Caki2 (cell line): ENCODE measurements around the gene BLNK. TPM values are rescaled to one million over a fixed set of nuclear protein-coding genes. Genes with fewer than 3 reads are reported as not detected.

Experiments
- DNase-seq: peaks from one replicate; pipeline ENCODE4 v3.0.0-alpha.2; 2015; ENCODE audit warnings: low read depth
- in situ Hi-C: cut with HindIII; loops from 2 replicates; pipeline ENCODE4 v1.10.0; 2016; ENCODE audit warnings: low sequenced_read_pairs, low pct_unique_long_range_greater_than_20kb, mixed read lengths
- total RNA-seq: library from RNA; depleted of rRNA; stranded (reverse); fragments of >200 nt; shearing (Covaris generic); gene quantifications from 2 replicates; pipeline ENCODE4 v1.2.3, GENCODE V29; 2014; ENCODE audit warnings: low replicate concordance

BLNK gene
- total RNA-seq, 1 experiment from 2014 or later: not detected

DNA sequence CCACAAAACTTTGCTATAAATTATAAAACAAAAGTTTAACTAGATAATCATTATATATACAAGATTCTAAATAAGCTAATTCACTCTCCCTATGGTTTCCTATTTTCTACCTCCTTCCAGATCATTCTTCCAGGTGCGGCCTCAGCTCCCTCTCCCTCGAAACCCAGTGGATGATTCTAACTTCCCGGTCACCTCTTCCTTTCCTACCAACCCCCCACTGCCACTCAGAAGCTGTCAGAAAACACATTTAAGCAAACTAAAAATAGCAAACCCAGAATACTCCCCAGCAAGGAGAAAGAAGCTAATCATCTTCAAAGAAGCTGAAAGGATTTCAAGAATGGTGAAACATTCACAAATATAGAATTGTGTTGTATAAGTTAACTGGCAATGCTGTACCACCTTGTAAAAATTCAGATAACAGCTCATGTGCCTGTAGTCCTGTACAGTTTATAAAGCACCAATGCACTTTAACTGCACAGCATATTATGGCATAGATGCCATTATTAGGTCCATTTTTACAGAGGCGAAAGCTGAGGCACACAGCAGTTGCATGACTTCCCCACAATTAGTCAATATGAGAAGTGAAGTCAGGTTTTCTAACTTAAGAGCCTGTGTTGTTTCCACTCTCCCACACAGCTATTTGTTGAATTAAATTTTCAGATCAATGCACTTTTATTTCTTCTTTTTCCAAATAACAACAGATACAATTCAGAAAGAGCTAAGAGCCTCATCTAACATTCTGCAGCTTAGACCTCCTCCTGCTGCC, 19.2 kb upstream of the BLNK start:
- in situ Hi-C loops: no loop called here

DNA sequence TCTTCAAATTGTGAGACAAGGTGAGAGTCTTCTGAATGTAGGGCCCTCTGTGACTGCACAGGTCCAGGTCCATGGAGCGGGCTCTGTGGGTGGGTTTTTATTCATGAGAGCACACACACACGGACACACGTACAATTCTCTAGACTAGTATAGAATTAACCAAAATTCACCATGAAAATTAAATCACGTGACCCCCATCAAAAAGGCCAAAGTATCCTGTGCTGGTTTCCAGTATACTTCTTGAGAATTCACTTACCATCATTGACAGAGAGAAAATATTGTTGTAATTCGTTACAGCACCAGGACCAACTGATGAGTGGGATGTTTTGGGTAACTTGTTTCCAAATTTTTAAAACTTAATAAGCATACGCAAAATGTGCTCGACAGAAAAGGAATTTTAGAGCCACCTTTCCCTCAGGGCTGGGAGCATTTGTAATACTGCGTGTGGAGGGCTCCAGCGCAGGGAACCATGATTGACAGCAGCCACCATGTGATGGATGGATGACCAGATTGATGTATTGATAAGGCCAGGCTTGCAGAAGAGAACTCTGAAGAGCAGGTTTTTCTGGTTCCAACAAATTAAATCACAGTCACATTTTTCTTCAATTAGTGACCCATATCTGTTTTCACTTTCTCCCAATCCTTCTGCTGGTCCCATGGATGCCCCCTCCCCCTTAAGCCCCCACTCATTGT, 18.0 kb upstream of the BLNK start:
- in situ Hi-C loops: no loop called here
- no peak for DNase-seq

More for the DNA sequence above, 19.2 kb upstream of the BLNK start:
- no peak for DNase-seq

DNA sequence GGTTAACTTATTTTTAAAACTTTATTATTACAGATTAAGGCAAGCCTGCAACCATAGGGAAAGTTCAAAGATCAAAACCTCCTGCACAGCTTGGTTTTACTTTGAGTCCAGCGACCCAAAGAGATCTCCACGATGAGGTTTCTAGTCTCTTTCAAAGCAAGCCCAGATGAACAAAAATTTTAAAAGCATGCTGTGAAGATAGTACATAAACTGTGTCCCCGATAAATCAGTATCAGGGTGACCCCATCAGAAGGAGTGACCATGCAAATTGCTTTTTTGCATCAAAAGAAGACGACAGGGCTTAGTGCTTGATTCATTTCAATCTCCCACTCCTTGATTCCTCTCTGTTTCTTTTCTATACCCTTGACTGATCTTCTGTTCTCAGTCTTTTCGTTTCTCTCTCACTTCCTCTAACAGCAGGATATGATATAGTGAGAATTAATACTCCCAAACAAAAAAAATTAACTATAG, 16.8 kb upstream of the BLNK start:
- no peak for DNase-seq
- in situ Hi-C loops: no loop called here

DNA sequence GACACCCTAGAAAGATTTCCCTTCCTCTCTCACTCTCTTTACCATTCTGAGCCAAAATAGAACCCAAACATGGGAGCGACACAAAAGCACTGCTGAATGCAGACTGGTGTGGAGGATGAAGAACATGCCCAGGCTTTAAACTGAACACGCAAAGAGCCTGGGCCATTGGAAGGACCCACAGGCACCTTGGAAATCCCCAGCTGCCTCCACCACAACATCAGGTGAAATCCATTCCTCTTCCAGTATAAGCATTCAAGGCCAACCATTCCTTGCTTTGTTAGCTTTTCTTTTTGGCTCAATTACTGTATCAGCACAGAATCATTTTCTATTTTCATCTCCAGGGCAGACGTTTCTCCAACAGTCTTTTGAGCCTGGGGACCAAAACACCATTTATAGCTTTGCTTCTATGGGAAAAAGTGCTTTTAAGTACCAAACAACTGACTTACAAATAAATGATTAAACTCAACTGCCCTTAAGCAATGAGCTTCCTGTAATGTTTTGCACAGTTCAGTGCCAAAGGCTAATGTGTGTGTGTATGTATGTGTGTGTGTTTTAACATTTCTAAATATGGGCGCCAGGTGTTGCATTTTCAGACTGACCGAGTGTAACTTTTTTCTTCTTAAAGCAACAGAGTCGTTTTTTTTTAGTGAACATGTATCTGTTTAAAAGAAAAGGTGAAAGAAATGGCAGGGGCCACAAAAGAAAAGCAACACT, 16.2 kb upstream of the BLNK start:
- DNase-seq: peak; percentile 88
- in situ Hi-C loops: no loop called here

DNA sequence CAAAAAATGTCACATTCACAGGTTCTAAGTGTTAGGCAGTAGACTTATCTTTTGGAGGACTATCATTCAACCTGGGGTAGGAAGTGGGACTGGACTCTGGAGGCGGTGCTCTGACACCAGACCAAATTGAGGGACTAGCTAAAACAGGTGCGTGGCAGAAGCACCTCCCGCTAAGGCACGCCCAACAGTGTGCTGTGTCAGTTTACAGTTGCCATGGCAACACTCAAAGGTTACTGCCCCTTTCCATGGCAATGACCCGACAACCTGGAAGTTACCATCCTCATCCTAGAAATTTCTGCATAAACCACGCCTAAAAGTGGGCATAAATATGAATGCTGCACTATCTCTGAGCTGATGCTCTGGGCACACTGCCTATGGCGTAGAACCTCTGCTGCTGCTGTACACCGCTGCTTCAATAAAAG, 14.0 kb upstream of the BLNK start:
- no peak for DNase-seq
- in situ Hi-C loops: no loop called here

DNA sequence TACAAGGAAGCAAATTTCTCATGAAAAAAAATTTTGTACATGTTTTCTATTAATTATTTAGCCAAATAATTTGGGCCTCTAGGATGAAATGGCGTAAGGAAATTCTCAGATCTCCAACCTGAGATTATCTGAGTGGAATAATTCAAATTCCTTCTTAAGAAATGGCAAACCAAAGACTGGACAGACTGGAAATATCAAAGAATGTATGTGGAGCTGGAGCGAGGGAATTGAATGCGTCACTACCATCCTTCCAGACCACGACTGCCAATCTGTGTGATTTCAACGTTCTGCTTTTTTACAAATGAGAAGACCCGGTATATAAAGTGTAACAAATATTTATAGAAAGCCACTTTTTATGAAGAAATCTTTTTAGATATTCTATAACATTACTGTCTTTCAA, 12.4 kb upstream of the BLNK start:
- no peak for DNase-seq
- in situ Hi-C loops: no loop called here

DNA sequence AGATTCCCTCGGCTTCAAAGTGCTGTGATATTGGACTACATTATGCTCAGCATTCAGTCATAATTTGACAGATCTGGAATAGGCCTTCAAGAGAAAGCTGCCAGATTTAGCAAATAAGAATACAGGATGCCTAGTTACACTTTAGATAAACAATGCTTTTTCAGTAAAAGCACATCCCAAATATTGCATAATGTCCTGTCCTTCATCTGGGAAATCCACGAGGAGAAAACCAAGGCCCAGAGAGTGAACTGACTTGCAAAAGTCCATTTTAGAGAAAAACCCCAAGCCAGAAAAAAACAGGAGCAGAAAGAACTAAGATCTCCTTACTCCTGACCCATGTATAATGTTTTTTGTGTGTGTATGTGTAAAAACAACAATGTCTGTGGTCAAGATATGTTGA, 12.0 kb upstream of the BLNK start:
- in situ Hi-C loops: no loop called here
- DNase-seq: no peak

DNA sequence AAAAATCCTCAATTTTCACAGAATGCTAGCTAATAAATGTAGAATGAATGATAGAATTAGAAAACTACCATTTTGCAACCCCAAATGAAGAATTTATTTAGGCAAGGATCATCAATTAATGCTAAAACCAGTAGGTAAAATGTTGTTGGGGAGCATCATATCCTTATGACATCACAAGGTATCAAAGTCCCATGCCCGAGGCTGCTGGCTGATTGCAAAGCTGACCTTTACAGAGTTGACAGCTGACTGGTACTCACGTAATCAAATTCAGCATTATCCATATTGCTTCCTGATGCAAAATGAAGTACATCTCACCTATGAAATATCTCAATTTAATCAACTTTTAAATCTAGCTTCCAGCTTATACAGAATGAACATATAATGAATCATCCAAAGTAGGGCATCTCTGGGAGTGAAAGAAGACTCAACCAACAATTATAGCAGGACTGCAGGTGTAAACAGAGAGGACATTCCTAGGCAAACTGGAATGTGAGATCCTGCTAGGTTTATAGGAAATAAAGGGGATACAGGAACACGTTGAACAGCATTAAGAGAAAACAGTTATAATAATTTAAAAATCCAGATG, 10.2 kb upstream of the BLNK start:
- no peak for DNase-seq
- in situ Hi-C loops: no loop called here

DNA sequence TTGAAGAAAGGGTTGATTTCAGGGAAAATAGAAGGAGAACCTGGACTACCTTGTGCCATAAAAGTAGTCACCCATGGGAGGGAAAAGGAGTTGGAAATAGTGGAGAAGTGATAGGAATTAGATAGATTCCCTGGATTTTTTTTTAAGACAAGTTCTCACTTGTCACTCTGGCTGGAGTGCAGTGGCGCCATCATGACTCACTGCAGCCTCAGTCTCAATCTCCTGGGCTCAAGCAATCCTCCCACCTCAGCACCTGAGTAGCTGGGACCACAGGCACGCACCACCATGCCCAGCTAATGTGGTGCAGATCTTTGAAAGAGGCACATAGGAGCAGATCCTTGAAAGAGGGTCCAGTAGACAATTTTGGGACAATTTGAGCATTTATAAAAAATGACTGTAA, 9.5 kb upstream of the BLNK start:
- DNase-seq: no peak
- in situ Hi-C loops: no loop called here

DNA sequence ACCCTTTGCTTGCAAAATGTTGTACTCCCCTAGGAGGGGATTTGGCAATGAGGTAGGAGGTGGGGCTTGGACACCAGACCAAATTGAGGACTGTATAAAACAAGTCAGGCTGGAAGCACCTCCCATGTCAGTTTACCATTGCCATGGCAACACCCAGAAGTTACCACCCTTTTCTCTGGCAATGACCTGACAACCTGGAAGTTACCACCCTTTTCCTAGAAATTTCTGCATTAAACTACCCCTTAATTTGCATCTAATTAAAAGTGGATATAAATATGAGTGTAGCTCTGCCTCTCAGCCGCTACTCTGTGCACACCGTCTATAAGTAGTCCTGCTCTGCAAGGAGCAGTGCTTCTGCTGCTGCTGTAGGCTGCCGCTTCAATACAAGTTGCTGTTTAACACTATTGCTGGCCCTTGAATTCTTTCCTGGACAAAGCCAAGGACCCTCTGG, 7.8 kb upstream of the BLNK start:
- in situ Hi-C loops: no loop called here
- DNase-seq: no peak

DNA sequence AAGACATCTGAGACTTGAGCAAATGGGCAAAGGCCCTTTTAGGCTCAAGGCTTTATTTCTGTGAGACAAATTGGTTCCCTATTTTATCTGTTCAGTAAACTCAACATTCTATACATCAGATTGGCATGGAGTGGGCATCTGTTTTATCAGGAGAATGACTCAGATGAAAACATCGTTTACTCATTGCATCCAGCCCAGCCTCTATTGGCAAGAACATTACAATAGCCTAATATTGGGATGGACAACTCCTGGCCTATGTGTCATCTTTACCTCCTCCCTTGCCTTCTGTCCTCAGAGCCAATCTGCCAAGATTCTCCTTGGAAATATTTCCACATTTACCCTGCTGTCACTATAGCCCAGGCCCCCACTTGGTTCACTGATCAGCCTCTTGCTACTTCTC, 5.5 kb upstream of the BLNK start:
- no peak for DNase-seq
- in situ Hi-C loops: no loop called here

DNA sequence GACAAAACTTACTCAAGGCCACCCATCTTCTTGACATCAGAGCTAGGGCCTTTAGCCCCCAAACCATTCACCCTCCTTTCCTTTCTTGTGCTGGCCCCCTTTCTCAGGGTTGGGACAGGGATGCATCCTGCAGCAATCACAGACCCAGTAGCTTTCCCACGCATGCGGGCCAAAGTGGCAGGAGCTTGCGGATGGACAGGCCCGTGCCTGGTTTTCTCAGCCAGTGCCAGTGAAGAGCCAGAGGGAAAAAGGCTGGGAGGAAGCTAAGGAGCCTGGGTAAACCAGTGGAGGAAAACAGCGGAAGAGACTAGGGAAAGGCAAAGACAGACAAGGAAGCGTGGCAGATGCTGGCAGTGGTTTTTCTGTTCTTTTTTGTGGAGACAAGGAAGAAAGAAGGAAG, 5.1 kb upstream of the BLNK start:
- in situ Hi-C loops: no loop called here
- DNase-seq: no peak

DNA sequence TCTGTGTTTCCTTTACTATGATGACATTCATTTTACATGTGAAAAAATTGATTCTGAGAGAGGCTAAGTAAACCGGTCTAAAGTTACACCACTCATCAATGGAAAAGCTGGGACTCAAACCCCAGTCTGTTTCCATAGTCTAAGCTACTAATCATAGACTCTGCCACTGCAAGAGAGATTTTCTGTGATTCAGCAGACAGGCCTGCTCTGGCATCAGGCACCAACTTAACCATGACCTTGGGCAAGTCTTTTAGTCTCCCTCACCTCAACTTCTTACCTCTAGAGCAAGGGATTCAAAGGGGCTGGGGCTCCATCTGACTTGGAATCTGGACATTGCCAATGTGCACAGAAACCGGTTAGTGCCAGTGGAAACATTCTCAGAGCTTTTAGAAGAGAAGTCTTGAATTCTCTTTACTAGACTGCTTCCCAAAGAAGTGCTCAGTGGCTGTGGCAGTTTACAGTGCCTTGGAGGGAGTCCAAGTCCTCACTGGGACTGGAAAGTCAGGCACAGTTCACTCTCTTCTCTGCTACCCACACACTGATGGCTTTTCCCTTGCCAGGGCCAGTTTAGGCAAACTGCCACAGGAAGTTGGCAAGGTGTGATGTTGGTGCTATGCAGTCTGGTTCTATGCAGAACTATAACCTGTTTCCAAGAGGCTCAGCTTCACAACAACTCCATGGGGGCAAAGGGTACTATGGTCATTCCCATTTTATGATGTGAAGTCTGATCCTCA, 4.5 kb upstream of the BLNK start:
- in situ Hi-C loops: no loop called here
- no peak for DNase-seq

DNA sequence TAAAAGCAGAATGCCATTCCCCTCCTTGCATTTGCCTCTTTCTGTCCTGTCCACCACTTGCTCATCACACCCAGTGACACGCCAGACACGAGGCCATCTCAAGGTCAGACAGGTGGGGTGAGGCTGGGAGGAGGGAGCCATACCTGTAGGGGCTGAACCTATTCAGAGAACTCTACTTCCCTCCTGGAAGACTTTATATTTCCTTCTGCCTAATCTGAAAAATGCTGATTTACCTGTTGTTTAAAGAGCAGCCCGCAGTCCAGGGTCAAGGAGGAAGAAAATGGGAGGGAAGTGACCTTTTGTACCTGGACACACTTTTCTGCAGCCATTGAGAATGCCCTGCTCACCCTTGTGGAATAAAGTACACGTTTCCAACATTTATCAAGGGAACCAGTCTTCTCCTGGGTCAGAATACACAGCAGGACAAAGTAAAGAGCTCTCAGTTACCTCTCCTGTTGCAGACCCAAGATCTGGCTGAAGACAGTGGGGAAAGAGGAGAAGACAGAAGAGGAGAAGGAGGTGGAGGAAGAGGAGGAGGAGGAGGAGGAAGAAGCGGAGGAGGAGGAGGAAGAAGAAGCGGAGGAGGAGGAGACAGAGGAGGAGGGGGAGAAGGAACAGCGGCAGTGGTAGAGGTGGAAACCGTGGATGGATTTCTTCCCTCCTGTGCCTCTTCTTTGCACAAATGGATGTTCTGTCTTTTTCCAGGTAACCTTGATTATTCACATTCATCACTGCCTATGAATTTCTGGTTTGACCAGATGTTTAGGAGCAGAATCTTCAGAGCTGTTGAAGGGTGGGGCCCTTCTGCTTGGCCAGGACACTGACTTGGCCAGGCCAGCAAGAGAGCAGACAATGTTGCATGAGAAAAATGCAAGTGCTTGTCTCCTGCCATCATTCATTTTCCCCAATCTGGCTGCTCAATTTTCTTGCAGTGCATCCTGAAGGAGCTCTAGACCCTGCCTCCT, 1.2 kb upstream of the BLNK start:
- no peak for DNase-seq
- in situ Hi-C loops: no loop called here

DNA sequence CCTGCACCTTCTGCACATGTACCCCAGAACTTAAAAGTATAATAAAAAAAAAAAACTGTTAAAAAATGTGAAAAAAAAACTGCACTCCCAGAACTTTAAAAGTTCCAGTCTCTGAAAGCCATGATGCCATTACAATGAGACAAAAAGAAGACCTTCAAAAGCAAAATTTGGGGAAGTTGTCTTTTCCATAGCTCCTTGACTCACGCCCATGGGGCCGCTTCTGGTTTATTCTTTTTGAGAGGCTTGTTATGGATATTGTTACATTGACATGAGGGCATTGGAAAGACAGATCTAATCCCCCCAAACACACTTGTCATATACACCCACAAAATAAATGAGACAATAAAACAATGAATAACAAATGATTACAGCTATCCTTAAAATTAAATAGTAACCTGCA, 798 bp downstream of the BLNK start:
- no peak for DNase-seq

DNA sequence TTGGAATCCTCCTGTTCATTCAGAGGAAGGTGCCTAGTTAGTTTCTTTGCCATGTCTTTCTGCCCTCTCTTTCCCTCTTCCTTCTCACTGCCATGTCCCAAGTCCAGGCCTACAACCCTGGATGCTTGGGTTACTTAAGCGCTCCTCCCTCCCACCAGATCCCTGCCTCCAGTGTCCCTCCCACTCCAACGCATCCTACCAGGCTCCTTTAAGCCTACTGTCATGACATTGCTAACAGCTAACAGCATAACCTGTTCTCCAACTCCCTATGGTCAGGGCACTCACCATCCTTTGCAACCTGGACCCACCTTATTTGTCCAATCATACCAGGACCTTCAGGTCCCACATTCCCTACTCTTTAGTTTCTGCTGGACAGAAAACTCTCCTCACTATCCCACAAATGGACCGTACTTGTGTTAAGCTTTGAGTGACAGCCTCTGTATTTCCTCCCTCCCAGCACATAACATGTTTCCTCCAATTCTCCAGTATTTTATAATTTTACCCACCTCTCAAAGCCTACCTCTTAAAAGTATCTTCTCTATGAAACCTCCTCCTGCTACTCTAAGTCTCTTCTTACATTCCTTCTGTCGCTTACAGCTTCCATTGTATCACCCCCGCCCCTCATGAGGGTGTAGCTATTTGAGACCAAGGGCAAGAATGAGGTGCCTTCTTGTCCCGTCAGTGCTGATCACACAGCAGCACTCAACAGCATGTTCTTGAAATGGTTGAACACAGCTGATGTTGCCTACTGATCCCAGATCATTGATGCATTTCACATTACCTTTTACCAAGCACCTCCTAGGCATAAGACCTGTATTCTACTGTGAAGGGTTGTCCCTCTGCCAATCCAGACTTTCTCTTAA, 1.7 kb downstream of the BLNK start:
- DNase-seq: no peak
- in situ Hi-C loops: no loop called here

More for the DNA sequence above, 798 bp downstream of the BLNK start:
- in situ Hi-C loops: no loop called here
